ENCODE results near the gene LRRC61. TPM values are rescaled to one million over a fixed set of nuclear protein-coding genes. Genes with fewer than 3 reads are reported as not detected.

The LRRC61 gene
- total and polyA plus RNA-seq, 2 of the 13 experiments (the other 11 are each of a cell fraction or from before 2014, with no cell fraction given) = 33.0 to 34.8 TPM

DNA sequence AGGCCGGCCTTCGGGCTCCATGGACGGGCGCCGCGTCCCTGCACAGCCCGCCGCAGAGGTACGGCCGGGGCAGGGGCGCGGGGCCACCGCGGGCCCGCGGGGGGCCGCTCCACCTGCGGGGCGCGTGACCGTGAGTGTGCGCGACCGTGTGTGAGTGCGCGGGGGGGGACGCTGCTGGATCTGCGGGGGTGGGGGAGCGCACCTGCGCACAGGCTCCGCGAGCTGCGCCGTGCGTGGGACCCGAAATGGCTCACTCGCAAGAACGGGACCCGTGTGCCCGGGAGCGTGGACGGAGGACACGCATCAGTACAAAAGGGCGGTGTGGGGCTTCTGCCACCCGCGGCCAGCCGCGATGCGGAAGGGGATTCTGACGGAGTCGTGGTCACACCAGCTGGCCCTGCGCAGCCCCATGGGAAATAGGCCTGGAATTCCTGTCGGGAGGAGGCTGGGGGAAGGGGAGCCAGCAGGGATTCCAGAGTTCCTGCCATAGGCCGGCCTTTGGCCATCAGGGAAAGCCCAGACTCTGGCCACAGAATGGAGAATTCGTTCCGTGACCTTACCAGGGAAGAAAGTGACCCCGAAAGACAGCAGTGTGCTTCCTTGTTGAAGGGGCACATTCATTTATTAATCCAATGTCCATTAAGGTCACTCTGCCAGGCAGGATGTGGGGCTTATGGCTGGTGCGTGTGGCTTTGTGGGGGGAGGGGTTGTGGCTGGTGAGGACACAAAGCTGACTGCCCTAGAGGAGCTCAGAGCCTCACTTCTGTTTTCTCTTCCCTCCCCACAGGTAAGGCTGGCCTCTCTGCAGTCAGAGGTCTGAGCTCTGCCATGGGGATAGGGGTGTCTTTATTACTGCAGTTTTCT lies 46.0 kb downstream of the LRRC61 start (continued):
- no peak for TF ChIP-seq CEBPZ (IDR thresholded peaks at IDR 0.05; ENCODE audit: low read length)
- no peak for TF ChIP-seq TOE1 (CRISPR knock-in tag; IDR thresholded peaks at IDR 0.05)
- TF ChIP-seq SRSF4 (IDR thresholded peaks at IDR 0.05; ENCODE audit: low read depth, low read length, poor library complexity, severe bottlenecking) = no peak
- TF ChIP-seq BHLHE40 (IDR thresholded peaks at IDR 0.05; ENCODE audit: low read length) = 0 out of 2 replicates have a peak, but pooled peaks have one; percentile 8
- no peak; the same call in 1 of the 2 replicates for TF ChIP-seq ZNF543 (CRISPR knock-in tag; IDR thresholded peaks at IDR 0.05)
- no peak; the same call in 1 of the 2 replicates for TF ChIP-seq ARNT2 (CRISPR knock-in tag; IDR thresholded peaks at IDR 0.05; ENCODE audit: low read depth)
- TF ChIP-seq GLI4 (CRISPR knock-in tag; IDR thresholded peaks at IDR 0.05; ENCODE audit: borderline replicate concordance) = no peak
- TF ChIP-seq TFE3 (CRISPR knock-in tag; IDR thresholded peaks at IDR 0.05) = peak; percentile 9
- TF ChIP-seq NFYB (CRISPR knock-in tag; IDR thresholded peaks at IDR 0.05) = no peak
- TF ChIP-seq NCOR1 (IDR thresholded peaks at IDR 0.05; ENCODE audit: borderline replicate concordance, low read length) = no peak
- no peak for TF ChIP-seq TFDP1 (CRISPR knock-in tag; IDR thresholded peaks at IDR 0.05; ENCODE audit: borderline replicate concordance)
- TF ChIP-seq AKNA (CRISPR knock-in tag; IDR thresholded peaks at IDR 0.05; ENCODE audit: borderline replicate concordance) = no peak
- peak; percentile 6 to 30; a peak in 2 of 4 replicates for TF ChIP-seq HMGXB4 (CRISPR knock-in tag; IDR thresholded peaks at IDR 0.05; ENCODE audit: borderline replicate concordance in 1 of 2, low read depth in 1 of 2)
- TF ChIP-seq ZMAT3 (CRISPR knock-in tag; conservative IDR thresholded peaks at IDR 0.05) = no peak

Measured in HepG2 (cell line).